Urinary bladder (tissue), 4 donors: ENCODE data around the gene PPM1N. TPM values are rescaled to one million over a fixed set of nuclear protein-coding genes. Genes with fewer than 3 reads are reported as not detected.

Source experiments
- DNase-seq: peaks from one replicate; pipeline ENCODE4 v3.0.0-alpha.2; 2015; ENCODE audit errors: extremely low spot score
- H3K27ac ChIP-seq: one replicate; pipeline ENCODE4 v1.5.1; 2013; ENCODE audit warnings: low read depth, mild to moderate bottlenecking, moderate library complexity
- H3K36me3 ChIP-seq: one replicate; pipeline ENCODE4 v1.6.1; 2013; ENCODE audit warnings: mild to moderate bottlenecking, moderate library complexity; ENCODE audit not compliant: insufficient read depth
- H3K4me1 ChIP-seq: one replicate; pipeline ENCODE4 v1.6.1; 2013; ENCODE audit warnings: mild to moderate bottlenecking, moderate library complexity; ENCODE audit not compliant: insufficient read depth
- H3K4me3 ChIP-seq: one replicate; pipeline ENCODE4 v1.5.1; 2013; ENCODE audit warnings: low read depth, low read length
- WGBS: extraction: QIAGEN DNeasy Blood & Tissue Kit; methylation state at CpG from one replicate; pipeline ENCODE4 v1.1.7; 2013; 5-methylcytosine and 5-hydroxymethylcytosine counted together
- polyA plus RNA-seq: library from polyadenylated mRNA; stranded (reverse); fragments of 200-250 nt; gene quantifications from one replicate; pipeline ENCODE4 v1.2.3, GENCODE V29; 2013
- total RNA-seq: library from RNA; depleted of rRNA; stranded (reverse); fragments of >200 nt; gene quantifications from one replicate; pipeline ENCODE4 v1.2.3, GENCODE V29; 2014
- donor health status: healthy with polysubstance abuse.
- donor health status: healthy.

PPM1N gene
- total and polyA plus RNA-seq, 2 donors = 0.53 to 5.3 TPM

DNA sequence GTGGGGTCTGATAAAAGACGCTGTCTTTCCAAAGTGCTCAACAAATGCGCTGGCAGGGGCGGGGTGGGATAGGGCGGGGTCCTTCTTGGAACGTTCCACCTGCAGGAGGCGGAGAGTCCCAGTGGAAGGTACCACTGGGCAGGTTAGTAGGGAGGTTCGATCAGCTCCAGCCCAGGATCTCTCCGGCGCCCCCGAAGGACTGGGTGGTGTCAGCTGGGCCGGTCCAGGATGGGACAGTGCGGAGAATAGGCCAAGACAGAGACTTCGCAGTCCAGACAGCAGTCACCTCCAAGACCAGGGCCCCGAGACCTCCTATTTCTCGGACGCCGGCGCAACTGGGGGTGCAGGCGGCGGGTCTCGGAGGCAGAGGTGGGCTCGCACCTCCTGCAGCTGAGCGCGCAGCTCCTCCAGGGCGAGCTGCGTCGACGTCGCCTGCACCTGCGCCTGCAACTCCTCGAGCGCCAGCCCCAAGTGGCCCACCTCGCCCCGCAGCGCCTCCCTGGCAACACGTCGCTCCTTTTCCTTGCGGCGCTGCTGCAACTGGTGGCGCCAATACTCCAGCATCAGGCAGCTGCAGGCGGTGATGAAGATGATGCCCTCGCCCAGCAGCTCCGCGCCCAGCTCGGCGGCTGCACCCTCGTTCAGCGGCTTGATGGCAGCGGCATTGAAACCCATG, 30.6 kb downstream of the PPM1N start:
- Histone ChIP-seq H3K4me1 (no peaks in the 10 kb centered on the region), H3K36me3 (no peaks in the 10 kb centered on the region), H3K27ac (no peak overlapping the region), H3K4me3 (peak overlapping the region; percentile 14)
- 5% methylated on average over 49 of the region's 49 CpGs for WGBS
- DNase-seq = no peak

DNA sequence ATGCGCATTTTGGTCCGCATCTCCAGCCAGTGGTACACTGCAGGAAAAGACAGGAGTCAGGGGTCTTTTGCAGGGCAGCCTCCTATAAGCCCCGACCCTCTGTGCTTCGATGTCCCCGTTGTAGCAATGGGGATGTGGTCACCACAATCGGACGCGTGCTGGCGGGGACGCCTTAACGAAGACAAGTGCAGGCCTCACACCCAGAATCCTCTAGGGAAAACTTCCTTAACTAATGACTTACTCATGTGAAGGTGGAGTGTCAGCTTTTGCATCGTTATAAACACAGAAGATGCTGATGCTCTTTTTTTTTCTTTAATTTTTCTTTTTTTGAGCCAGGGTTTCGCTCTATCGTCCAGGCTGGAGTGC, 31.2 kb downstream of the PPM1N start:
- Histone ChIP-seq H3K36me3 (no peaks in the 10 kb centered on the region), H3K27ac (no peak overlapping the region), H3K4me3 (no peak overlapping the region), H3K4me1 (no peaks in the 10 kb centered on the region)
- WGBS = 32% methylated on average over 14 of the region's 14 CpGs
- no peak for DNase-seq

DNA sequence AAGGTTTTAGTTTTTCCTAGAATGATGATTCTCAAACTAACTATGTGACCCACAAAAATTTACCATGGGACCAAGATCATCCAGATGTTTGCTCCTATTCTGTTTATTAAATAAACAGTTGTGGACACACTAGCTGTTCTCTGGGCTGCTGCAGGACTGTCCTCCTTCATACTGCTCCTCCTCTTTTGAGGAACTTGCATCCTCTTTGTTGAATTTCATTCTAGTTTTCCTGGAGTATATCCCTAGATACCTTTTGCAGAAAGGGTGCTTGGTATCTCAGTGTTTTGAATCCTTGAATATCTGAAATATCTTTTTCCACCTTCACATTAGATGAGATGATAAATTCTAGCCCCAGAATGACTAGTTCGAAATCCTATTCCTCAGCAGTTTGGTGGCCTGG, 33.1 kb downstream of the PPM1N start:
- Histone ChIP-seq H3K4me1 (no peaks in the 10 kb centered on the region), H3K4me3 (no peak overlapping the region), H3K27ac (no peak overlapping the region), H3K36me3 (no peaks in the 10 kb centered on the region)
- WGBS = 98% methylated on average over 1 of the region's 1 CpG
- DNase-seq = no peak

- WGBS = 92% methylated on average over 9 of the region's 9 CpGs
- DNase-seq = no peak
- Histone ChIP-seq H3K36me3 (no peaks in the 10 kb centered on the region), H3K4me1 (no peaks in the 10 kb centered on the region), H3K27ac (no peak overlapping the region), H3K4me3 (no peak overlapping the region)
Measured at GRCh38 chr19:45539459-45539858, 41.2 kb downstream of the PPM1N start.

DNA sequence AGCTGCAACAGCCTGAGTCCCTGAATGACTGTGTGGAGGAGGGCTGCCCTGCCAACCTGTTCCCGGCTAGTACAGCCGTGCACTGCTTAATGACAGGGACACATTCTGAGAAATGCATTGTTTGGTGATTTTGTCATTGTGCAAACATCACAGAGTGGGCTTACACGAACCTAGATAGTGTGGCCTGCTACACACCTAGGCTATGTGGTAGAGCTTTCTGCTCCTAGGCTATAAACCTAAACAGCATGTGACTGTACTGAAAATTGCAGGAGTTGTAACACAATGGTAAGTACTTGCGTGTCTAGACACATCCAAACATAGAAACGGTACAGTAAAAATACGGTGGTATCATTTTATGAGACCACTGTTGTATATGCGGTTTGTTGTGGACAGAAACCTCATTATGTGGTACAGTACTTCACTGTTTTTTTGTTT, 44.0 kb downstream of the PPM1N start:
- DNase-seq = no peak
- H3K4me3 ChIP-seq = no peak overlapping the region
- WGBS = 67% methylated on average over 7 of the region's 7 CpGs

GRCh38 chr19:45547211-45547770, 49.0 kb downstream of the PPM1N start:
- Histone ChIP-seq H3K4me1 (no peaks in the 10 kb centered on the region), H3K4me3 (no peak overlapping the region), H3K36me3 (no peaks in the 10 kb centered on the region), H3K27ac (no peak overlapping the region)
- no peak for DNase-seq
- 91% methylated on average over 10 of the region's 10 CpGs for WGBS

More for the DNA sequence above, 44.0 kb downstream of the PPM1N start:
- no peak overlapping the region for H3K27ac ChIP-seq
- H3K4me1 ChIP-seq = no peaks in the 10 kb centered on the region
- H3K36me3 ChIP-seq = no peaks in the 10 kb centered on the region

DNA sequence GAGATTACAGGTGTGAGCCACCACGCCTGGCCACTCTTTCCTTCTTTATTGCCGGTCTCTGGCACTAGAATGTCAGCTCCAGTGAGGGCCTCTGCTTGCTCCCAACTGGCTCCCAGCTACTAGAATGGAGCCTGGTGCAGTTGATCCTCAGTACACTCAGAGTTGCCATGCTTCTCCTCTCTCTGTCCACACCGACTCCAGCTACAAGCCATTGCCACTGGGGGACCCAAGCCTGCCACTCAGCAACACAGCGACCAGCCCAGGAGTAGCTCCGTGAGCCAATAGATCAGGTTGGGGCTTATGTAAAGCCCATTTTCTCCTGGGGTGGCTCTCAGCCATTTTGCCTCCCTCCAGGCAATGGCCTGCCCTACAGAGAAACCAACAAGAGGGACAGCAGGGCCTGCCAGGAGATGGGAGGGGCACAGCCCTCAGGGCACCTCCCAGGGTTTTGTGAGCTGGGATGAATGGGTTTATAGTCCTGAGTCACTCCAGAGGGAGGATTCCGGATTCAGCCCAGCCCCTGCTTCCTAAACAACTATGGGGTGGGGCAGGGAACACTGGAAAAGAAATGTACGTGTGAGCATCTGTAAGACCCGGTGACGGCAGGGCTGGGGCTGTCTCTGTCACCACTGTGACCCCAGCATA, 49.8 kb downstream of the PPM1N start:
- Histone ChIP-seq H3K36me3 (no peaks in the 10 kb centered on the region), H3K27ac (no peak overlapping the region), H3K4me3 (no peak overlapping the region), H3K4me1 (no peaks in the 10 kb centered on the region)
- 81% methylated on average over 9 of the region's 9 CpGs for WGBS
- DNase-seq = no peak

Other genes with a start within 250 kb of the PPM1N start
- gene MARK4, start 247.2 kb upstream of the PPM1N start, total RNA-seq = 14.8 TPM
- 34.4 TPM for gene MARK4, start 247.2 kb upstream of the PPM1N start, polyA plus RNA-seq
- gene CKM, start 175.6 kb upstream of the PPM1N start, total RNA-seq = 39.0 TPM
- 1.1 TPM for gene CKM, start 175.6 kb upstream of the PPM1N start, polyA plus RNA-seq
- 0.16 TPM for gene KLC3, start 157.7 kb upstream of the PPM1N start, total RNA-seq
- 0.05 TPM for gene KLC3, start 157.7 kb upstream of the PPM1N start, polyA plus RNA-seq
- 8.6 TPM for gene ERCC2, start 127.9 kb upstream of the PPM1N start, total RNA-seq
- gene ERCC2, start 127.9 kb upstream of the PPM1N start, polyA plus RNA-seq = 17.5 TPM
- gene PPP1R13L, start 93.4 kb upstream of the PPM1N start, total RNA-seq = 7.7 TPM
- 28.1 TPM for gene PPP1R13L, start 93.4 kb upstream of the PPM1N start, polyA plus RNA-seq
- 1.8 TPM for gene POLR1G, start 91.8 kb upstream of the PPM1N start, total RNA-seq
- 5.0 TPM for gene POLR1G, start 91.8 kb upstream of the PPM1N start, polyA plus RNA-seq
- gene ERCC1, start 74.5 kb upstream of the PPM1N start, total RNA-seq = 64.0 TPM
- 50.3 TPM for gene ERCC1, start 74.5 kb upstream of the PPM1N start, polyA plus RNA-seq
- gene FOSB, start 30.4 kb upstream of the PPM1N start, total RNA-seq = 10.4 TPM
- 128 TPM for gene FOSB, start 30.4 kb upstream of the PPM1N start, polyA plus RNA-seq
- 6.0 TPM for gene RTN2, start 1.4 kb upstream of the PPM1N start, total RNA-seq
- 34.9 TPM for gene RTN2, start 1.4 kb upstream of the PPM1N start, polyA plus RNA-seq
- 42.6 TPM for gene VASP, start 9.0 kb downstream of the PPM1N start, total RNA-seq
- gene VASP, start 9.0 kb downstream of the PPM1N start, polyA plus RNA-seq = 174 TPM
- 3.4 TPM for gene OPA3, start 86.4 kb downstream of the PPM1N start, total RNA-seq
- 10.2 TPM for gene OPA3, start 86.4 kb downstream of the PPM1N start, polyA plus RNA-seq
- 0.32 TPM for gene GPR4, start 103.8 kb downstream of the PPM1N start, total RNA-seq
- gene GPR4, start 103.8 kb downstream of the PPM1N start, polyA plus RNA-seq = 3.7 TPM
- 16.9 TPM for gene EML2, start 141.0 kb downstream of the PPM1N start, total RNA-seq
- 41.2 TPM for gene EML2, start 141.0 kb downstream of the PPM1N start, polyA plus RNA-seq
- gene GIPR, start 169.8 kb downstream of the PPM1N start, total RNA-seq = 0.26 TPM
- 0.70 TPM for gene GIPR, start 169.8 kb downstream of the PPM1N start, polyA plus RNA-seq
- gene SNRPD2, start 193.5 kb downstream of the PPM1N start, total RNA-seq = 177 TPM
- 340 TPM for gene SNRPD2, start 193.5 kb downstream of the PPM1N start, polyA plus RNA-seq
- gene QPCTL, start 194.2 kb downstream of the PPM1N start, total RNA-seq = 2.4 TPM
- gene QPCTL, start 194.2 kb downstream of the PPM1N start, polyA plus RNA-seq = 7.0 TPM
- 4.3 TPM for gene FBXO46, start 232.5 kb downstream of the PPM1N start, total RNA-seq
- 11.0 TPM for gene FBXO46, start 232.5 kb downstream of the PPM1N start, polyA plus RNA-seq
- gene MEIOSIN, start 235.0 kb downstream of the PPM1N start, total RNA-seq = not detected
- gene MEIOSIN, start 235.0 kb downstream of the PPM1N start, polyA plus RNA-seq = not detected